ENCODE measurements around the gene ARL3.

DNA sequence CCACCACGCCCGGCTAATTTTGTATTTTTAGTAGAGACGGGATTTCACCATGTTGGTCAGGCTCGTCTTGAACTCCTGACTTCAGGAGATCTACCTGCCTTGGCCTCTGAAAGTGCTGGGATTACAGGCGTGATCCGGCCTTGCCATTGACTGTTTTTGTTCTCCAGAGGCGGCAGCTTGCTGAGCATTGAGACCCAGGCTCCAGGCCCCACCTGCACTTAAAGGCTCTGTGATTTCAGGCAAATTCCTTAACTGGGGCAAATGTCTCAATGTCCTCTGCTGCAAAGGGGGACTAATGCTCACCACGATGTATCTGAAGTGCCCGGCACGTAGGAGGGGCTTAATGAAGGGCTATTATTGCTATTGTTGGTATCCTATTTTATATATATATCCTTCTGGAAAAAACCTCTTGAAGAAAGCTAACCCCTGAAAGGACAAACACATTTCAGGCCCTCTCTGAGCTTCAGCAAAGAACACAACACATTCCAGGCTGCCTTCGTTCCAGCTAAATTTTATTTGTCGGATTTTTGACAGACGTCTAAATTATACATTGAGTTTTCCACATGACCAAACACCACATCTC lies 40.9 kb downstream of the ARL3 start:
- TF ChIP-seq, protein P1, sequence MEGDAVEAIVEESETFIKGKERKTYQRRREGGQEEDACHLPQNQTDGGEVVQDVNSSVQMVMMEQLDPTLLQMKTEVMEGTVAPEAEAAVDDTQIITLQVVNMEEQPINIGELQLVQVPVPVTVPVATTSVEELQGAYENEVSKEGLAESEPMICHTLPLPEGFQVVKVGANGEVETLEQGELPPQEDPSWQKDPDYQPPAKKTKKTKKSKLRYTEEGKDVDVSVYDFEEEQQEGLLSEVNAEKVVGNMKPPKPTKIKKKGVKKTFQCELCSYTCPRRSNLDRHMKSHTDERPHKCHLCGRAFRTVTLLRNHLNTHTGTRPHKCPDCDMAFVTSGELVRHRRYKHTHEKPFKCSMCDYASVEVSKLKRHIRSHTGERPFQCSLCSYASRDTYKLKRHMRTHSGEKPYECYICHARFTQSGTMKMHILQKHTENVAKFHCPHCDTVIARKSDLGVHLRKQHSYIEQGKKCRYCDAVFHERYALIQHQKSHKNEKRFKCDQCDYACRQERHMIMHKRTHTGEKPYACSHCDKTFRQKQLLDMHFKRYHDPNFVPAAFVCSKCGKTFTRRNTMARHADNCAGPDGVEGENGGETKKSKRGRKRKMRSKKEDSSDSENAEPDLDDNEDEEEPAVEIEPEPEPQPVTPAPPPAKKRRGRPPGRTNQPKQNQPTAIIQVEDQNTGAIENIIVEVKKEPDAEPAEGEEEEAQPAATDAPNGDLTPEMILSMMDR (IDR thresholded peaks at IDR 0.05) = no peak
- no peak for TF ChIP-seq EP300 (IDR thresholded peaks at IDR 0.05)
- TF ChIP-seq POLR2A (IDR thresholded peaks at IDR 0.05) = no peak

Measured in gastroesophageal sphincter (tissue), 3 donors.